ENCODE data around the gene CSH2.
"Not testable (repeated sequence)": the region's sequence is repeated elsewhere in the genome, so short reads cannot be mapped to it uniquely, and the experiment has no call there.

CSH2 gene

DNA sequence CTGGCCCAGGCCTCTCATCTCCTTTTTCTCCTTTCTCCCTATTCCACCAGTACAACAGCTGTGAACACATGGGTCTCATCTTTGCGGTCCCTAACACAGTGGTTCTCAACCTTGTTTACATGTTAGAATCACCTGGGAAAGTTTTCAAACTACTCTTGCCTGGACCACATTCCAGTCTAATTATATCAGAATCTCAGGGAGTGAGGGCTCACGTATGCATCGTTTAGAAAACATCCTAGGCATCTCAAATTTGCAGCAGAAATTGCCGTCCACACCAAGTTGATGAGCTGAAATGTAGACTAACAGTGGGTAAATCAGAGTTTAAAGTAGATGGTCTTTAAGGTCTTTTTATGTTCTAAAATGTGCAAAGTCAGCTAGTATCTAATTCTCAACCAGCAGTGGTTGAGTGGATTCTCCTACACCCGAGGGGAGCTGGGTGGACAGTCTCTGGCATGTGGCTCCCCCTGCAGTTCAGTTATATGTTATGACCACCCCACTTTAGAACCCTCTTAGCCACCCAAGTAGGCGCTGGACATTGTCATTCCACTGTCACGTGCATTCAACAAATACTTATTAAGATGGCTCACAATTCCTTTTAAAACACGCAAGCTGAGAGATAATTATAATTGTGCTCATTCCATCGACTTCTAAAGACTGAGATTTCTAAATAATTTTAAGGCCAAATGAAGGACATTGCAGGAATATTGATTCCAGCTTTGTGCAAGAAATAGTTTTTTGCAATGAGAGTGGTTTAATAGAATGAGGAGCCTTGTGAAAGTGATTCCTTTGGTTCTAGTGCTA lies 3.8 kb downstream of the CSH2 start:
- DNase-seq (ENCODE audit: low read depth); H3K4me3 ChIP-seq (ENCODE audit: low read depth, low read length): not testable (repeated sequence)

DNA sequence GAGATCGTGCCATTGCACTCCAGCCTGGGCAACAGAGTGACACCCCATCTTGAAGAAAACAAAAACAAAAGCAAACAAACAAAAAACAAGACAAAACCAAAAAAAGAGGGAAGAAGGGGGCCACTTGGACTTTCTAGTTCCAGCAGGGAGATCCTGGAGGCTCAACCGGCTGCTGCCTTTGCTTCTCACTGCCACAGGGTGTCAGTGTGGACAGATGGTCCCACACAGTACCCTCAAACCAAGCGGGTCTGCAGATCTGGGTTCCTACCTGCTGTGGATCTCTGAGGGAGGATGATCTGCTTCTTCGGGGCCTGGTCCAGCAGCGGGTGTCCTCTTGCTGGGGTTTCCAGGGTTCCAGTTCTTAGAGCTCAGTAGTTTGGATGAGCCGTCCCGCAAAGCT lies 6.9 kb downstream of the CSH2 start:
- DNase-seq (ENCODE audit: low read depth), result not testable (repeated sequence)

DNA sequence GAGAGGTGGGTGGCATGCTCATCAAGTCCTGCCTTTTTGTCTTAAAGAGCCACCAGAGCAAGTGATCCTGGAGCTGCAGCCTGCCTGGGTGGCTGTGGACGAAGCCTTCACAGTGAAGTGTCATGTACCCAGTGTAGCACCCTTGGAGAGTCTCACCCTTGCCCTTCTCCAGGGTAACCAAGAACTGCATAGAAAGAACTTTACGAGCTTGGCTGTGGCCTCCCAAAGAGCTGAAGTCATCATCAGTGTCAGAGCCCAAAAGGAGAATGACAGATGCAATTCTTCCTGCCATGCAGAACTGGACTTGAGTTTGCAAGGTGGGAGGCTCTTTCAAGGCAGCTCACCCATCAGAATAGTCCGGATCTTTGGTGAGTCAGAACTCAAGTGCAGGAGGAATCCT lies 14.2 kb downstream of the CSH2 start:
- DNase-seq (ENCODE audit: low read depth), result no peak
- no peak overlapping the region for H3K4me3 ChIP-seq (ENCODE audit: low read depth, low read length)

More for the DNA sequence above, 6.9 kb downstream of the CSH2 start:
- H3K4me3 ChIP-seq (ENCODE audit: low read depth, low read length), result not testable (repeated sequence)

DNA sequence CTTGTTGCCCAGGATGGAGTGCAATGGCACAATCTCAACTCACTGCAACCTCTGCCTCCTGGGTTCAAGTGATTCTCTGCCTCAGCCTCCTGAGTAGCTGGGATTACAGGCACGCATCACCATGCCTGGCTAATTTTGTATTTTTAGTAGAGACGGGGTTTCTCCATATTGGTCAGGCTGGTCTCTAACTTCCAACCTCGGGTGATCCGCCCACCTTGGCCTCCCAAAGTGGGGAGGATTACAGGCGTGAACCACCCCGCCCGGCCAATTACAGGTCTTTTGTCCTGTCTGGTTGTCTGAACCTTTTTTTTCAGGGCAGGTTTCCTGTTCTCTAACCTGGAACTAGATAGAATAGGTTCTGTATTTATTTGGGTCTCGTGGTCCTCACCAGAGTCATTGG lies 17.1 kb downstream of the CSH2 start:
- H3K4me3 ChIP-seq (ENCODE audit: low read depth, low read length); DNase-seq (ENCODE audit: low read depth): not testable (repeated sequence)

DNA sequence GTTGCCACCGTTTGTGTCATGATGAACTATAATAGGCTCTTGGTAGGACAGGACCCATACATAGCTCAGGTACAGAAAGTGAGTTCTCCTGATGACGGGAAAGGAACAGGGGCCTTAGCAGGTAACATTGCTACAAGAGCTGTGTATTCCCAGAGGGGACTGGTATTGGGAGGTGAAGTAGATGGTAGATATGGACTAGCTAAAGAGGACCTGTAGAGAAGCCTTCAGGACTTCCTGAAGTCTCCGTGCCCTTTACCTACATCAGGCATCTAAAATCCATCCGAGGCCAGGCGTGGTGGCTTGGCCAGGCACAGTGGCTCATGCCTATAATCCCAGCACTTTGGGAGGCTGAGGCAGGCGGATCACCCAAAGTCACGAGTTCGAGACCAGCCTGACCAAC lies 18.3 kb downstream of the CSH2 start:
- no peak for DNase-seq (ENCODE audit: low read depth)
- no peak overlapping the region for H3K4me3 ChIP-seq (ENCODE audit: low read depth, low read length)

DNA sequence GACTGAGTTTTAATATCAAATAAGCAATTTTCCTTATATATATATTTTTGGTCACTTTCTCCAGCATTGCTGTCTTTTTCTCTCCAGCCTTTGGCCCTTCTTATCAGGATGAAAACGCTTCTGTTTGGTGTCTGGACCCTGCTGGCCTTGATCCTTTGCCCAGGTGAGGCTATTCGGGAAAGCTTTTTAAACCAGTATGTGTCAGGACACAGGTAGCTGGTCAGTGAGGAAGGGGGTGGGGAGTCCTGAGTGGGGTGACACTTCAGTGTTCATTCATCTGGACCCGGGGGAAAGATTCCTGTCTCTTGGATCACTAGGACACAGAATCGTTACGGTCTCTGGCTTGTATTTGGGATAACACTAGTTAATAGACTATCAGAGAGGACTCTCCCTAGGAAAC lies 18.8 kb downstream of the CSH2 start:
- no peak for DNase-seq (ENCODE audit: low read depth)

DNA sequence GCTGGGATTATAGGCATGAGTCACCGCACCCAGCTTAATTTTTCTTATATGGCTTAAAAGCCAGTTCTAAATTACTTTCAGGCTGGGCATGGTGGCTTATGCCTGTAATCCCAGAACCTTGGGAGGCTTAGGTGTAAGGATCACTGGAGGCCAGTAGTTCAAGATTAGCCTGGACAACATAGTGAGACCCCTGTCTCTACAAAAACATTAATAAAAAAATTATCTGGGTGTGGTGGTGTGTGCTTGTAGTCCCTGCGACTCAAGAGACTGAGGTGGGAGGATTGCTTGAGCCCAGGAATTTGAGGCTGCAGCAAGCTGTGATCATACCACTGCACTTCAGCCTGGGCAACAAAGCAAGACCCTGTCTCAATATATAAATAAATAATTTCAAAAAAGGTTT lies 20.2 kb downstream of the CSH2 start:
- no peak overlapping the region for H3K4me3 ChIP-seq (ENCODE audit: low read depth, low read length)
- no peak for DNase-seq (ENCODE audit: low read depth)

More for the DNA sequence above, 18.8 kb downstream of the CSH2 start:
- no peak overlapping the region for H3K4me3 ChIP-seq (ENCODE audit: low read depth, low read length)

DNA sequence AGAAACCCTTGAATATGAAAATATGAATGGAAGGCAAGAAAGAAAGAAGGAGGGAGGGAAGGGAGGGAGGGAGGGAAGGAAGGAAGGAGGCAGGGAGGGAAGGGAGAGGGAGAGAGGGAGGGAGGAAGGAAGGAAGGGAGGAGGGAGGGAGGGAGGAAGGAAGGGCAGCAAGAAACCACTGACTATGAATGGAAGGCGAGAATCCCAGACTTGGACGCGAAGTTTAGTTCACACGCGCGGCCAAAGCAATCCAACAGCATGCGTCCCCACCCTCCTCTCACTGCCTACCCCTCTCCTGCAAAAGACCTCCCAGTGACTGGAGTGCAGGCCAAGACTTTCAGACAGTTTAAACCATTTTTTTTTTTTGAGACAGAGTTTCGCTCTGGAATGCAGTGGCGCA lies 23.1 kb downstream of the CSH2 start:
- no peak for DNase-seq (ENCODE audit: low read depth)
- H3K4me3 ChIP-seq (ENCODE audit: low read depth, low read length), result no peak overlapping the region

DNA sequence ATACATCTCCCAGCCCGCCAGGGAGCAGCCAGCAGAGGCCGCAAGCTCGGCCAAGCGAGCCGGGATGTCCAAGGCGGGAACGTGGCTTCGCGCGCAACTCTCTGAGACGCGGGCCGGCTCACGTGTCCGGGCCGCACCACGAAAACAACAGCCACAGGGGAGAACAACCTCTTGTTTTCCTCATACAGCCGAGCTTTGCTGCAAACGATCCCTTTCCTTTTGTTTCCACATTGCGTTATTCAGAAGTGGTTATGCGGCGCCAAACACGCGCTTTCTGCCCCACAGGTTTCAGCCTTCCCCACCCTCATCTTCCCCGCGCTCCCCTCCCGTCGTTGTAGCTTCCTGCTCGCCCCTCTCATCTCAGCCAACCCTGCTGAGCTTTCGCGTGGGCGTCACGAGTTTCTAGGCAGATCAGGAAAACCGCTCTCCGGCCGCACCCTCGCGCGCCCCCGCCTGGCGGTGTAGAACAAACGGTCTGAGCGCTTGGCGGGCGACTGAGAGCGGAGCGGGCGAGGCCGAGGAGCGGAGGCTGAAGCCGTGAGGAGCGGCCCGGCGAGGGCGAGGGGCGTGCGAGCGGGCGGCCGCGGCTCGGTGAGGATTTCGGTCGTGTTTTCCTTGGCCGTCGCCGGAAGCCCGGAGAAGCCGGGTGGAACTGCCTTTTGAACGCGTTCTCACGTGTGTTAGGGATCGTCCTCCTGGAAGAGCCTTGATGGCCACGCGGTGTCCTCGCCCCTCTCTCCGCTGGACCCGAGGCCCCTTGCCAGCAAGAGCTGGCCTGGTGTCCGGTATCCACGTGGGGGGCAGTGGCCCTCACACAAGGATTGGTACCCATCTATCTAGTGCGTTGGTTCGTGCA lies 24.4 kb downstream of the CSH2 start:
- peak; percentile 43 for DNase-seq (ENCODE audit: low read depth)
- H3K4me3 ChIP-seq (ENCODE audit: low read depth, low read length), result peak overlapping the region; percentile 31

DNA sequence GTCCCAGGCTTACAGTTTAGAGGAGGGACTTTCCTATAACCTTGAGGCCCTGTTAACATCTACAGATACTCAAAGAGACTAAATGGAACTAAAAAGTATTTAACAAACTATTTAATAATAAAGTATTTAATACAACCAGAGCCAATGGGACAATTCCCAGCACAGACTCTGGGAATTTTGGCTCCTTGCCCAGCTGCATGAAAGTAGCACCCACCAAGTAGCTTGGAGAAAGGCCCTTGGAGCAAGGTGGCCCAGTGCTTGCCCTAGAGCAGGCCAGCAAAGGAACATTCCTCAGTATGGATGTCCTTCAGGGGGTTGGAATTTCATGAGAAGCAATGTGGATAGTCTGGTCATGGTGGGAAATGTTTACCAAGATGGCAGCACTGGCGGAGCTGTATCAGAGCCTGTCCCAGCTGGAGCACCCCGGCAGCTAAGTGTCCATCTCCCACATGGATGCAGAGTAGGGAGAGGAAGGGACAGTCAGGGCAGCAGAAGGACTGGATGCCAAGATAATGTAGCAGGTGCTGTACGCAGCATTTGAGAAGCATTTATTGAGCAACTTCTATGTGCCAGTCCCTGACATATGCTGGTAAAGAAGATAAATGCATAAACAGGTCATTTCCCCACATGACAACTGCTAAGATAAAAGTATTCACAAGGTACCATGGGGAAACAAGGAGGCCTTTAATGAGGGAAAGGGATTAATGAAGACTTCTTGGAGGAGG lies 25.8 kb downstream of the CSH2 start:
- no peak overlapping the region for H3K4me3 ChIP-seq (ENCODE audit: low read depth, low read length)
- no peak for DNase-seq (ENCODE audit: low read depth)

DNA sequence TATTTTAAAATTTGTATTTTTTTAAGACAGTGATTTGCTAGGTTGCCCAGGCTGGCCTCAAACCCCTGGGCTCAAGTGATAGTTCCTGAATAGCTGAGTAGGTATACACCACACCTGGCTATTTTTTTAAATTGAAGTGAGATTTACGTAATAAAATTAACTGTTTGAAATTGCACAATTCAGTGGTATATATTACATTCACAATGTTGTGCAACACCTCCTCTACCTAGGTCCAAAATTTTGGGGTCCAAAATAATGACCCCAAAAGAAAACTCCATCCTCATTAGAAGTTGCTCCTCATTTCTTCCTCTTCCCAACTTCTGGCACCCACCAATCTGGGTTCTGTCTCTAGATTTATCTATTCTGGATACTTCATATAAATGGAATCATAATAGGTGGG lies 28.0 kb downstream of the CSH2 start:
- no peak for DNase-seq (ENCODE audit: low read depth)
- no peak overlapping the region for H3K4me3 ChIP-seq (ENCODE audit: low read depth, low read length)

DNA sequence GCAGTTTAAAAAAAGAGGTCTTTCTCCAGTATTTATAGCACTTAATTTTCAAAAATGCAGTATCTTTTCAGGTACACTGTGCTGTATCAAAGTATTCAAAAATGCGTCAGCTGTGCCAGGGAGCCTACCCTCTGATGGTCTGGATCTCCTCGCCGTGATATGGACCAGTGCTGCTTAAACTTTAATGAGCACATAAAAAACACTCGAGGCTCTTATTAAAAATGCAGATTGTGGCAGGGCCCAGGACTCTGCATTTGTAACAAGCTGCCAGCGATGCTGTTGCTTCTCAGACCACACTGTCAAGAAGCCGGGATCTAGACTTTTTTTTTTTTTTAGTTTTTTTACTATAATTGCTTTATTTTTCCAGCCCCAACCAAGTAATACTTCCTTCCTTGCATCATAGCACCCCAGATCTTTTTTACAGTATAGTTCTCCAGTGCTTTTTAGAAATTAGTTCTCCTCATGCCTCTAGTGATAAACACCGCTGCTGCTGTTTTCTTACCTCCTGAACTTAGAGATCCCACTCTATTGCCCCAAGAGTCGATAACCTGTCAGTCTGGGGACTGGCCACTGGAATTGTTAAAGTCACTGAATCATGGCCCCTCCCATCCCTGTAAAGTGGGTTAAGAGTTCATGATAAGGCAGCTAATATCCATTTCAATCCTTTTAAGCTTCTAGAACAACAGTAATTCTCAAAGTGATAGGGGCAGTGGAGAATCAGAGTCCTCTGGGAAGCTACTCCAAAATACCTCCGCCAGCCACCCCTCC lies 29.4 kb downstream of the CSH2 start:
- no peak for DNase-seq (ENCODE audit: low read depth)
- no peak overlapping the region for H3K4me3 ChIP-seq (ENCODE audit: low read depth, low read length)

DNA sequence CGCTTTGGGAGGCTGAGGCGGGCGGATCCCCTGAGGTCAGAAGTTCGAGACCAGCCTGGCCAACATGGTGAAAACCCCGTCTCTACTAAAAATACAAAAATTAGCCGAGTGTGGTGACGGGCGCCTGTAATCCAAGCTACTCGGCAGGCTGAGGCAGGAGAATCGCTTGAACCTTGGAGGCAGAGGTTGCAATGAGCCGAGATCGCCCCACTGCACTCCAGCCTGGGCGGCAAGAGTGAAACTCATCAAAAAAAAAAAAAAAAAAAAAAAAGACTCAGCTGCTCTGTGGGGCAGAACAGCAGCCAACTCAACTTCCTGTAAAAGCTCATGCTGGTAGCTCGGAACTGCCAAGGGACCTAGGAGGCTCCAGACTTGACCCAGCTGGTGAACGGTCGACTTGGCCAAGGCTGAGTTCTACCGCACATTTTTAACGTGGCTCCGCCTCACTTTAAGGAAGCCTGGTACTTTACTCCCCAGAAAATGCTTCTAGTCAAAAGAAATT lies 30.0 kb downstream of the CSH2 start:
- DNase-seq (ENCODE audit: low read depth), result not testable (repeated sequence)
- H3K4me3 ChIP-seq (ENCODE audit: low read depth, low read length), result peak overlapping the region; percentile 42

DNA sequence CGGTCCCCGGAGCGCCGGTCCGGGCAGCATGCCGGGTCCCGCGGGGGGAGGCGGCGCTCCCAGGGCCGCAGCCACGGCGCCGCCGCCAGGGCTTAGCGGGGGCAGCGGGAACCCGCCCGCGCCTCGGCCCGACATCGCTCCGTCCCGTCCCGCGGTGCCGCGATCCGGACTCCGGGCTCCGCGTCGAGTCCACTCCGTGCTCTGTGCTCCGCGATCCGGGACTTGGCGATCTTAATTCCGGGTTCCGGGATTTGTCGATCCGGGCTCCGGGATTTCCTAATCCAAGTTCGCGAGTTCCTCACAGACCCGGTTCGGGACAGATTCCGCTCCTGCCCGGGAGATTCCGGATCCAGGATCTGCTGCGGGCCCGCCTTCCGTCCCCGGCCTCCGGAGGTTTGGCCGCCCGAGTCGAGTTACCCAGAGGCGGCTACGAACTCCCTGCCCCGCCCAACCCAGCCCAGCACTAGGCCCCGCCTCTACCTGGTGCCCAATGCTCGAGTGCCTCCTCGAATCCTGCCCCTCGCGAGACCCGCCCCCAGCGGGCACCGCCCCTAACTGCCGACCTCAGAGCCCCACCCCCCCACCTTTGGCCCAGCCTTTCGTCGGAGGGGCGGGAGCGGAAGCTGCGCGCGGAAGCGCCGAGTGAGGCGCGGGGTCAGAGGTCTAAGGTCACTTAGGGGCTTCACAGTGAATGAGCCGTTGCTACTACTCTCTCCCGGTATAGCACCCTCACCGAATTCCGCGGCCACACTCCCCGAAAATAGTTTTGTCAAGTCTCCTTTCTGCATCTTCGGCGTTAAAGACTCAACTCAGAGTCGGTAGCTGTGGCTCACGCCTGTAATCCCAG lies 30.7 kb downstream of the CSH2 start, which contains the start of gene SMARCD2:
Gene SMARCD2, minus strand, starts transcription at position 146 of the 847 bp plus-strand sequence. Its CDS starts 11 bp downstream, at position 135.
- peak within 1 kb of the TSS; percentile 86 for H3K4me3 ChIP-seq (ENCODE audit: low read depth, low read length)
- peak; percentile 99 for DNase-seq (ENCODE audit: low read depth)

DNA sequence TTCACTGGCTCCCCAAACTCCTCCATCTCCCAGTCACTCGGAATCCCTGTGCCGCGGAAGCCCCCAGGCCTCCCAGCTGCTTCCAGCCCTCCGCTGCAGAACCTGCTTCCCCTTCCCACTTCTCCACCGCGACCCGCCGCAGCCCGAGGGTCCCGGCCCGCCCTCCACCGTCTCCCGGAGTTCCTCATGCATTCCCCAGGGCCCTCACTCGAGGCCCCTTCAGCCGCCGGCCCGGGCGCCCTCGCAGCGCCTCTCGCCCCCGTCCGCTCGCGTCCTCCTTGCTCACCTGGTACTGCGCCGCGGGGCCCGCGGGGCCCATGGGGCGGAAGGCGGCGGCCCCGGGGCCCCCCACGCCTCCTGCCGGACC lies 31.3 kb downstream of the CSH2 start:
- no peak for DNase-seq (ENCODE audit: low read depth)
- peak overlapping the region; percentile 86 for H3K4me3 ChIP-seq (ENCODE audit: low read depth, low read length)

DNA sequence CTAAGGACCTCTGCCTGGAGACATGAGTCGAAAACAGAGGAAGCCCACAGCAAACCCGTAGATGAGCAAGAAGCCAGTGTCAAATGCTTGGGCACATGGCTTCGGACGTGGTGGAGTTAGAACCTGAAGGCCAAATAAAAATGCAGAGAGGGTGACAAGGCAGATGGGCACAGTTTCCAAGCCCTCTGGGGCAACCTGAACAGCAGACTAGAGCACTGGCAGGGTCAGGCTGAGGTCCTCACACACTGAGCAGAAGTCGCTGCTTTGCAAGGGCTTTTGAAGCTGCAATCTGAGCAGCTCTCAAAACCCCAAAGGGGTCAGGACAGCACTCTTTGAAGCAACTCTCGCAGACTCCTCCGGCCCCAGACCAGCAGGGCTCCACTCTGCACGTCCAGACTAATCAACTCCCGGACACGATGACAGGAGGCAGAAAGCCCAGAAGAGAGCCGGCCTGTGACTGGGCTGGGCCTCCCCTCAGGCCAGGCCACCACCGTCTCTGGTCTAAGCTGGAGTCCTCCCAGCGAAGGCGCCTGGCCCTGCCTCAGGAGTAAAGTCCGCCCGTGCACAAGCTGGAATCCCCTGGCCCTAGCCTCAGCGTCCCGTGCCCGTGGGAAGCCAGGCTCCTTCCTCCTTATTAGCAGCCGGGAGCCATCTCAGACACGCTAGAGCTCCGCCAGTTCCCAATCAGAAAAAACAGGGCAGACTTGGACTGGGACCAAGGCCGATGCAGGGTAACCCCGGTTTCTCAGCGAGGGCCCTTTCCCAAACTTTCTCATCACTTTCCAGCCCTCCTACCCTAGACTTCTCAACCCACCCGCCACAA lies 31.9 kb downstream of the CSH2 start:
- no peak for DNase-seq (ENCODE audit: low read depth)

DNA sequence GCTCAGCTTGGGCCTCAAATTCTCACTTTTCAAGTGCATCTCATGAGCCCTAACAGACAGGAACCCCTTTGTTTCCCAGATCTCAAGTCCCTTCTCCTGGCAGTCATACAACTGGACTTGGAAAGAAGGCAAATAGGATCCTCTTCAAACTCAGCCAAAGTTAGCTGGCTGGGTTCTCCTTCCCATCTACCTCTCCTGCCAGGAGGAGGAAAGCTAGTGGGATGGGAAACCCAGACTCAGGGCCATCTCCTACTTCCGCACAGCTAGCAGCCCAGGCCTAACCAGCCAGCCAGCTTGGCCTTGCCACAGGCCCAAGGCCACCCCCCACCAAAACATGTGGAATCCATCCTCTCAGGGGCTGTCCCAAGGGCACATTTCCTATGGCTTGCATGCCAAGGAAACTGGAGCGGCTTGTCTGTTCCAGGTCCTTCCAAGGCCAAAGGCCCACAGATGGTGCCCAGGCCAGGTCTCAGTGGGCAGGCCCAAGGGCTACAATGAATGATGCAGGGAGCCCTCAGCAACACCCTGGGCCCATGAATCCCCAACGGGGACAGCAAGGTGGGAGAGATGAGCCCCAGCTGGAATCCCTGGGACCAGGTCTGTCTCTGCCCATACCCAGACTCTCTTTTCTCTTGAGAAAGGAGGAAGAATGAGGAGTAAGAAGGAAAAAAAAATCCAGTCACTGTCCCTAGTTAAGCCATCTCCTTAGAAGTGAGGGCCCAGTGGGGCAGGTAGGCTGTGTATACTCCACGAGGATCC lies 32.7 kb downstream of the CSH2 start:
- no peak for DNase-seq (ENCODE audit: low read depth)
- peak overlapping the region; percentile 86 for H3K4me3 ChIP-seq (ENCODE audit: low read depth, low read length)

More for the DNA sequence above, 31.9 kb downstream of the CSH2 start:
- H3K4me3 ChIP-seq (ENCODE audit: low read depth, low read length), result peak overlapping the region; percentile 86

Data from skeletal muscle cell (primary cell).